ENCODE results near the gene CNTD1. TPM values are rescaled to one million over a fixed set of nuclear protein-coding genes. Genes with fewer than 3 reads are reported as not detected.

Gene CNTD1
- total RNA-seq, 3 donors from 2014 or later (not counting 1 experiment from before 2014, with no cell fraction given): not detected

DNA sequence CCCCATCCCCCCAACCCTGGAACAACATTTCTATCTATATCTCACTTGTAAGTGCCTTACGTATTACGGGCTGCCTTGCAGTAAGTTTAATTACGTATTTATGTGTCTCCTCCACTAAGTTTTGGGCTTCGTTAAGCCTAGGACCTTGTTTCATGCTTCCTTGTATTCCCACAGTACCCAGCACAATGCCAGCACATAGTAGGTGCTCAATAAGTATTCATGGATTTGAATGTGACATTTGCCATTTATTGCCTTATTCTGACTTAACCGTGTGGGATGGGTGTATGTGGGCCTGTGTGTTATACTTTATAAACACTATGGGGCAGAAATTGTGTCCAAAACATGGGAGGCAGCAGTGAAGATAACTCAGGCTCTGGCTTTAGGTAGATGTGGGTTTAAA is 6.1 kb upstream of the CNTD1 start:
- intact Hi-C loops (cut with micrococcal nuclease): no loop called here
- Histone ChIP-seq H3K4me3 (ENCODE audit: low read length) (no peak overlapping the region), H3K27me3 (ENCODE audit: control insufficient read depth, insufficient read depth, low read length) (peaks cover 1% of the 10 kb centered on the region), H3K27ac (ENCODE audit: low read length) (no peak overlapping the region), H3K36me3 (ENCODE audit: control insufficient read depth, insufficient read depth, low read length) (no peaks in the 10 kb centered on the region), H3K4me1 (ENCODE audit: control insufficient read depth, insufficient read depth, low read length) (peaks cover 3% of the 10 kb centered on the region), H3K9me3 (ENCODE audit: control insufficient read depth, insufficient read depth, low read length) (no peaks in the 10 kb centered on the region)
- TF ChIP-seq, protein P1, sequence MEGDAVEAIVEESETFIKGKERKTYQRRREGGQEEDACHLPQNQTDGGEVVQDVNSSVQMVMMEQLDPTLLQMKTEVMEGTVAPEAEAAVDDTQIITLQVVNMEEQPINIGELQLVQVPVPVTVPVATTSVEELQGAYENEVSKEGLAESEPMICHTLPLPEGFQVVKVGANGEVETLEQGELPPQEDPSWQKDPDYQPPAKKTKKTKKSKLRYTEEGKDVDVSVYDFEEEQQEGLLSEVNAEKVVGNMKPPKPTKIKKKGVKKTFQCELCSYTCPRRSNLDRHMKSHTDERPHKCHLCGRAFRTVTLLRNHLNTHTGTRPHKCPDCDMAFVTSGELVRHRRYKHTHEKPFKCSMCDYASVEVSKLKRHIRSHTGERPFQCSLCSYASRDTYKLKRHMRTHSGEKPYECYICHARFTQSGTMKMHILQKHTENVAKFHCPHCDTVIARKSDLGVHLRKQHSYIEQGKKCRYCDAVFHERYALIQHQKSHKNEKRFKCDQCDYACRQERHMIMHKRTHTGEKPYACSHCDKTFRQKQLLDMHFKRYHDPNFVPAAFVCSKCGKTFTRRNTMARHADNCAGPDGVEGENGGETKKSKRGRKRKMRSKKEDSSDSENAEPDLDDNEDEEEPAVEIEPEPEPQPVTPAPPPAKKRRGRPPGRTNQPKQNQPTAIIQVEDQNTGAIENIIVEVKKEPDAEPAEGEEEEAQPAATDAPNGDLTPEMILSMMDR (IDR thresholded peaks at IDR 0.05): no peak
- no peak overlapping the region for H3K27ac Mint-ChIP-seq
- no peaks in the 10 kb centered on the region for H3K36me3 Mint-ChIP-seq
- peaks cover 8 to 24% of the 10 kb centered on the region in 2 donors for H3K27me3 Mint-ChIP-seq (ENCODE audit: low read depth in 2 of 2)
- H3K4me1 Mint-ChIP-seq: peaks cover 3 to 26% of the 10 kb centered on the region in 2 donors
- DNase-seq: no peak
- H3K4me3 Mint-ChIP-seq: no peak overlapping the region
- 81% methylated on average over 5 of the region's 5 CpGs for whole genome bisulfite sequencing (ENCODE audit: insufficient coverage)
- ATAC-seq: no peak
- H3K9me3 Mint-ChIP-seq: no peaks in the 10 kb centered on the region

DNA sequence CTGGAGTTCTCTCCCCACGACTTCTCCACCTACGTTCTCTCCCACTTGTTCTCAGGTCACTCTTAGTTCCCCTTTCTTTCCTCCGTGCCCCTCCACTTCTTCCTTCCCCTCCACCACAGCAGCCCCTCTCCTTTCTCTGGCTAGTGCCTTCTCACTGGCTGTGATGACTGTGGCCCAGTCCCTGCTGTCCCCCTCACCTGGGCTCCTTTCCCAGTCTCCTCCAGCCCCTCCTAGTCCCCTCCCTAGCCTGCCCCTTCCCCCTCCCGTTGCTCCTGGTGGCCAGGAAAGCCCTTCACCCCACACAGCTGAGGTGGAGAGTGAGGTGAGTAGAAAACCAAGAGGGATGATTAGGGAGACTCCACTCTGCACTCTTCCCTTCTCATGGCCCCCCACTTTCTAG is 3.6 kb upstream of the CNTD1 start:
- Mint-ChIP-seq H3K4me1 (peaks cover 18 to 37% of the 10 kb centered on the region in 2 donors), H3K9me3 (no peaks in the 10 kb centered on the region), H3K27me3 (ENCODE audit: low read depth in 2 of 2) (peaks cover 0 to 11% of the 10 kb centered on the region in 2 donors), H3K27ac (no peak overlapping the region), H3K36me3 (no peaks in the 10 kb centered on the region), H3K4me3 (no peak overlapping the region)
- no peak overlapping the region for H3K27ac ChIP-seq (ENCODE audit: low read length)
- WGBS (ENCODE audit: insufficient coverage): 29% methylated on average over 3 of the region's 4 CpGs
- H3K36me3 ChIP-seq (ENCODE audit: control insufficient read depth, insufficient read depth, low read length): no peaks in the 10 kb centered on the region
- TF ChIP-seq, protein P1 (IDR thresholded peaks at IDR 0.05): no peak
- H3K27me3 ChIP-seq (ENCODE audit: control insufficient read depth, insufficient read depth, low read length): no peaks in the 10 kb centered on the region
- H3K4me1 ChIP-seq (ENCODE audit: control insufficient read depth, insufficient read depth, low read length): peaks cover 19% of the 10 kb centered on the region
- H3K4me3 ChIP-seq (ENCODE audit: low read length): no peak overlapping the region
- ATAC-seq (no peak), DNase-seq (no peak)
- intact Hi-C loops (cut with micrococcal nuclease): no loop called here
- no peaks in the 10 kb centered on the region for H3K9me3 ChIP-seq (ENCODE audit: control insufficient read depth, insufficient read depth, low read length)

DNA sequence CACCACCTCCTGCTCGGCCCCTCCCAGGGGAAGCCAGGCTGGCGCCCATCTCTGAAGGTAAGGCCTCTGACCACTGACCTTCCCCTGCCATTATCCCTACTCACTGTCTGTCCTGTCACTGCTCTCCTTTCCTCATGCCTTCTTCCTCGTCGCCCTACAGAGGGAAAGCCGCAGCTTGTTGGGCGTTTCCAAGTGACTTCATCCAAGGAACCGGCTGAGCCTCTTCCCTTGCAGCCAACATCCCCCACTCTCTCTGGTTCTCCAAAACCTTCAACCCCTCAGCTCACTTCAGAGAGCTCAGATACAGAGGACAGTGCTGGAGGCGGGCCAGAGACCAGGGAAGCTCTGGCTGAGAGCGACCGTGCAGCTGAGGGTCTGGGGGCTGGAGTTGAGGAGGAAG is 3.2 kb upstream of the CNTD1 start:
- WGBS (ENCODE audit: insufficient coverage): 94% methylated on average over 10 of the region's 10 CpGs

More for the DNA sequence above, 3.2 kb upstream of the CNTD1 start:
- no peak for ATAC-seq
- no peaks in the 10 kb centered on the region for H3K36me3 Mint-ChIP-seq
- no peaks in the 10 kb centered on the region for H3K9me3 Mint-ChIP-seq
- TF ChIP-seq, protein P1 (IDR thresholded peaks at IDR 0.05): no peak
- no peaks in the 10 kb centered on the region for H3K9me3 ChIP-seq (ENCODE audit: control insufficient read depth, insufficient read depth, low read length)
- H3K4me3 Mint-ChIP-seq: no peak overlapping the region
- no peak overlapping the region for H3K4me3 ChIP-seq (ENCODE audit: low read length)
- H3K4me1 Mint-ChIP-seq: peaks cover 18 to 37% of the 10 kb centered on the region in 2 donors
- no peaks in the 10 kb centered on the region for H3K27me3 ChIP-seq (ENCODE audit: control insufficient read depth, insufficient read depth, low read length)
- H3K27ac Mint-ChIP-seq: no peak overlapping the region
- peaks cover 0 to 7% of the 10 kb centered on the region in 2 donors for H3K27me3 Mint-ChIP-seq (ENCODE audit: low read depth in 2 of 2)
- peaks cover 19% of the 10 kb centered on the region for H3K4me1 ChIP-seq (ENCODE audit: control insufficient read depth, insufficient read depth, low read length)
- H3K36me3 ChIP-seq (ENCODE audit: control insufficient read depth, insufficient read depth, low read length): no peaks in the 10 kb centered on the region
- intact Hi-C loops (cut with micrococcal nuclease): no loop called here
- H3K27ac ChIP-seq (ENCODE audit: low read length): no peak overlapping the region
- DNase-seq: no peak
